ENCODE data around the gene PHC2. TPM values are rescaled to one million over a fixed set of nuclear protein-coding genes. Genes with fewer than 3 reads are reported as not detected.

PHC2 gene
- total and polyA plus RNA-seq, 2 donors from 2014 or later = 118 to 149 TPM

DNA sequence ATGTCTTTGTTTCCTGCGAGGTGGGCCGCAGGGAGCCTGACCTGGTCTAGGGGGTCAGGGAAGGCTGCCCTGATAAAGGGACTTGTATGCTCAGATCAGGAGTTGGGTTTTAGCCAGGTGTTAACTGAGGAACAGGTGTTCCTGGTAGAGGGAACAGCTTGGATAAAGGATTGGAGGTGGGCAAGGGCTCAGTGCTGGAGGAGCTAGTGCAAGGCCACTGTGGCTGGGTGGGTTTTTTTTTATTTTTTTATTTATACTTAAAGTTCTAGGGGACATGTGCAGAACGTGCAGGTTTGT is 141.1 kb downstream of the PHC2 start:
- DNase-seq (no peak), FAIRE-seq (no peak)
- no peak overlapping the region for H3K27ac ChIP-seq (ENCODE audit: low read depth in 2 of 2, low read length in 2 of 2)
- H3K4me1 ChIP-seq (ENCODE audit: control insufficient read depth in 2 of 3, insufficient read depth in 2 of 3, low read depth in 1 of 3, low read length in 3 of 3) = peaks cover 0 to 15% (median 7%) of the 10 kb centered on the region in 3 donors
- H3K27me3 ChIP-seq (ENCODE audit: control insufficient read depth, insufficient read depth, low read length) = no peaks in the 10 kb centered on the region
- no peaks in the 10 kb centered on the region for H3K9me3 ChIP-seq (ENCODE audit: control insufficient read depth in 2 of 3, insufficient read depth in 1 of 3, low read length in 3 of 3)
- no peak overlapping the region for H3K9ac ChIP-seq (ENCODE audit: low read length in 3 of 3)
- TF ChIP-seq CTCF (IDR thresholded peaks at IDR 0.05; ENCODE audit: borderline replicate concordance, extremely low read depth, insufficient read depth) = no peak
- H3K4me3 ChIP-seq (ENCODE audit: low read length in 3 of 3) = no peak overlapping the region
- H3K36me3 ChIP-seq (ENCODE audit: control insufficient read depth in 2 of 3, insufficient read depth in 3 of 3, low read length in 3 of 3) = peaks cover 7 to 17% (median 7%) of the 10 kb centered on the region in 3 donors
- intact Hi-C loops (cut with DNase I) = loop anchor here (10.0 kb wide), 2 partner anchors 165 to 175 kb away; no protein-coding TSS in a partner anchor

DNA sequence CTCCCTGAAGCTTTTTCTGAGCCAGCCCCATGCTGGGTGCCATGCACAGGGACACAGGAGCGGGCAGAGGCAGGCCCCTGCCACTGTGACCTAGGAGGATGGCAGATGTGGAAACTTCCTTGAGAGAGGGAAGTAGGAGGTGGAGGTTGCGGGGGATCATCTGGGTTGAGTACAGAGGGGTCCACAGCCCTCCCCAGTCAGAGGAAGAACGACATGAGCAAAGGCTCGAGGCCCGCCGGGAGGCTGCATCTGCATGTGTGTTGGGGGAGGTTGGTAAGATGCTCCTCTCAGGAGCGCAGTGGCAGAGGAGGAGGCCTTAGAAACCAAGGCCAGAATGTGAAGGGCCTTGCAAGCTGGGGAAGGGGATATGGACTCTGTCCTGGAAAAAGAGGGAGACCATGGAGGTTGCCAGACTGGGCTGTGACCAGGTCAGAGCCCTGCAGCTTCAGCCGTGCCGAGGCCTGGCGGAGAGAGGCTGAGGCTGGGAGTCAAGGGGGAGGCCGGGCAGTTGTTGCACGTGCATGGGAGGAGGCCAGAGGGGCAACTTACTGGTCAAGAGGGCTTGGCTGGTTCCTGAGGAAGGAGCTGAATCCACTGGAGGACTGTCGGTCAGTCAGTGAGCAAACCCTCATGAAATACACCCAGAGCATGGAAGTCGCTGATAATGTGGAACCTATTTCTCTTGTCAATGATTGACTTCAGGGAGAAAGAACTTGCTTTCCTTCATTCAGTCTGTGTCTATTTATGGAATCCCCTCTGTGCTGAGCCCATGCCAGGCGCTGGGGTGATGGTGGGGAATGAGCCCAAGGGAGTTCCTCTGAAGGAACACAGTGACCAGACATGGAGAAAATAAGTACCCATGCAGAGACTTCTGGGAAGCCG is 141.7 kb downstream of the PHC2 start:
- DNase-seq (peak in 1 of 5 donors; percentile 45), FAIRE-seq (no peak)
- no peak overlapping the region for H3K4me3 ChIP-seq (ENCODE audit: low read length in 3 of 3)
- H3K27ac ChIP-seq (ENCODE audit: low read depth in 2 of 2, low read length in 2 of 2) = no peak overlapping the region
- no peak overlapping the region for H3K9ac ChIP-seq (ENCODE audit: low read length in 3 of 3)
- TF ChIP-seq CTCF (IDR thresholded peaks at IDR 0.05; ENCODE audit: borderline replicate concordance, extremely low read depth, insufficient read depth) = no peak
- no peaks in the 10 kb centered on the region for H3K9me3 ChIP-seq (ENCODE audit: control insufficient read depth in 2 of 3, insufficient read depth in 1 of 3, low read length in 3 of 3)
- peaks cover 0 to 15% (median 11%) of the 10 kb centered on the region in 3 donors for H3K4me1 ChIP-seq (ENCODE audit: control insufficient read depth in 2 of 3, insufficient read depth in 2 of 3, low read depth in 1 of 3, low read length in 3 of 3)
- H3K27me3 ChIP-seq (ENCODE audit: control insufficient read depth, insufficient read depth, low read length) = no peaks in the 10 kb centered on the region
- intact Hi-C loops (cut with DNase I) = loop anchor here (10.0 kb wide), 2 partner anchors 164 to 176 kb away; no protein-coding TSS in a partner anchor
- H3K36me3 ChIP-seq (ENCODE audit: control insufficient read depth in 2 of 3, insufficient read depth in 3 of 3, low read length in 3 of 3) = peaks cover 6 to 14% (median 9%) of the 10 kb centered on the region in 3 donors

DNA sequence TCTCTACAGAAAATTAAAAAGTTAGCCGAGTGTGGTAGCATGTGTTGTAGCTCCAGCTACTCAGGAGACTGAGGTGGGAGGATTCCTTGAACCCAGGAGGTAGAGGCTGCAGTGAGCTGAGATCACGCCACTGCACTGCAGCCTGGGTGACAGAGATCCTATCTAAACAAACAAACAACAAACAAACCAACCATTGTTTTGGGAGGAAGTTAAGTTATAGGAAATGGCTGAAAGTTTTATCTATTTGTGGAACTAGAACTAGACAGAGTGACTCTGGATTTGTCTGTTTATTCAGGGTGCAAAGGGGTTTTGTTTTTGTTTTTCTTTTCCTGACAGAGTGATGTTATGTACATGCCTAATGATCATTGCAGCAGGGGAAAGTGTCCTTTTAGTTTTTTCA is 143.6 kb downstream of the PHC2 start:
- no peak for TF ChIP-seq CTCF (IDR thresholded peaks at IDR 0.05; ENCODE audit: borderline replicate concordance, extremely low read depth, insufficient read depth)
- Histone ChIP-seq H3K36me3 (ENCODE audit: control insufficient read depth in 2 of 3, insufficient read depth in 3 of 3, low read length in 3 of 3) (peaks cover 3 to 23% (median 4%) of the 10 kb centered on the region in 3 donors), H3K27me3 (ENCODE audit: control insufficient read depth, insufficient read depth, low read length) (no peaks in the 10 kb centered on the region), H3K9me3 (ENCODE audit: control insufficient read depth in 2 of 3, insufficient read depth in 1 of 3, low read length in 3 of 3) (no peaks in the 10 kb centered on the region), H3K4me3 (ENCODE audit: low read length in 3 of 3) (no peak overlapping the region), H3K9ac (ENCODE audit: low read length in 3 of 3) (no peak overlapping the region), H3K4me1 (ENCODE audit: control insufficient read depth in 2 of 3, insufficient read depth in 2 of 3, low read depth in 1 of 3, low read length in 3 of 3) (peaks cover 0 to 13% (median 11%) of the 10 kb centered on the region in 3 donors), H3K27ac (ENCODE audit: low read depth in 2 of 2, low read length in 2 of 2) (peak overlapping the region in 1 of 2 donors; percentile 53)
- no peak for DNase-seq
- intact Hi-C loops (cut with DNase I) = loop anchor here (10.0 kb wide), 2 partner anchors 163 to 177 kb away; no protein-coding TSS in a partner anchor
- no peak for FAIRE-seq

All from kidney (tissue), 14 donors.